MM.1S (cell line): Measurements from ENCODE around the gene STX7.

ENCODE experiments used
- CTCF ChIP-seq: fragments of 300-600 bp; sonication (generic); IDR thresholded peaks from 2 replicates; pipeline ENCODE4 v1.5.1; 2016; ENCODE audit warnings: antibody characterized with exemption, low read length, mixed read lengths
- EZH2 ChIP-seq: fragments of 300-600 bp; sonication (generic); optimal IDR thresholded peaks from 2 replicates; pipeline ENCODE3; 2017; ENCODE audit warnings: low read depth, mild to moderate bottlenecking, antibody characterized with exemption, low read length, mixed read lengths
- EZH2phosphoT487 ChIP-seq: fragments of 300-600 bp; sonication (generic); IDR thresholded peaks from 2 replicates; pipeline ENCODE4 v1.6.1; 2018; ENCODE audit warnings: antibody characterized with exemption, low read length

- TF ChIP-seq CTCF (peak; percentile 54), EZH2phosphoT487 (no peak), EZH2 (no peak)
These were observed 56.2 kb downstream of the STX7 start for GRCh38 chr6:132456700-132457143.
